Brain pericyte (primary cell): ENCODE measurements around the gene ZNF414.
"Not testable (repeated sequence)": the region's sequence is repeated elsewhere in the genome, so short reads cannot be mapped to it uniquely, and the experiment has no call there.

Source experiments
- DNase-seq: peaks from one replicate; pipeline ENCODE4 v3.0.0-alpha.2; 2012; ENCODE audit warnings: low read depth, low spot score

ZNF414 gene

GRCh38 chr19:8517551-8518442, 3.8 kb upstream of the ZNF414 start:
- DNase-seq: no peak

DNA sequence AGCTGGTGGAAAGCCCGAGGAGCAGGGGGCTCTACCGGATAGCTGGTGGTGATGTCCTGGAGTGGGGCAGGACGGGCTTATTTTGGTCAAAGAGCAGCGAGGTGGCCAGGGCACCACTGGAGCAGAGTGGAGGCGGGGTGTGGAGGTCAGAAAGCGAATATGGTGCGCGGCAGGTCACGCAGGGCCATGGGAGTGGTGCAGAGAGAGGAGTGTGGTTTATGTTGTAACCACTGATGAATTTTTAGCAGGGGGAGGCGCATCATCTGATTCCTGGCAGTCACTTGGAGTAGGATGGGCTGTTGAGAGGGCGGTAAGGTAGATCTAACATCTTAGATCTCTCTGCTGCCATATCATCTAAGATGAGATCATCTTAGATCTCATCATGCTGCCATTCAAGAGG, 1.4 kb upstream of the ZNF414 start:
- no peak for DNase-seq

GRCh38 chr19:8514505-8515009, 590 bp upstream of the ZNF414 start:
- DNase-seq: not testable (repeated sequence)

- no peak for DNase-seq
These were observed 806 bp downstream of the ZNF414 start for GRCh38 chr19:8513036-8513686.

GRCh38 chr19:8512115-8512967, 1.6 kb downstream of the ZNF414 start:
- DNase-seq: no peak

- no peak for DNase-seq
These were observed 2.3 kb downstream of the ZNF414 start for GRCh38 chr19:8511573-8512101.

- DNase-seq: no peak
These were observed 3.3 kb downstream of the ZNF414 start for GRCh38 chr19:8510589-8511115.

DNA sequence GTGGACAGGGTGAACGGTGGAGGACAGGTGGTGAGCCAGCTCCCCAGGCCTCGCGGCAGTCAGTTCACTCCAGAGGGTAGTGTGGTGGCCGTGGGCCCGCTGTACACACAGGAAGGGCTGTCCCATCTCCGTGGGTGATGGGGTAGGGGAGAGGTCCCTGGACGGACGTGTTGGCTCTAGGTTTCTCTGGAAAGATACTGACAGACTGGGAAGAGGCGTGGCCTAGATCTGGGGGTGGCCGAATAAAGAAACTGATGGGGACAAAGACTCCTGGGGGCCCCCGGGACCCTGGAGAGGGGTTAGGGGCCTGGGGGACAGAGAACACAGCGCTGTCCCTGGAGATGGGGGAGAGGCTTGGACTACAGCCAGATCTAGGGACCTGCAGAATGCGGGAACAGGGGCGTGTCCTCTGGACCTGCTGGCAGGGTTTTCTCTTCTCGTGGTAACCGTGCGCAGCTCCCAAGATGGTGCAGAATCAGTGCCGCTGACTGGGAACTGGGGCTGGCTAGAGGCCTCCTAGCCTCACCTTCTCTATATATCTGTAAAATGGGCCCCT, 7.5 kb downstream of the ZNF414 start:
- no peak for DNase-seq

DNA sequence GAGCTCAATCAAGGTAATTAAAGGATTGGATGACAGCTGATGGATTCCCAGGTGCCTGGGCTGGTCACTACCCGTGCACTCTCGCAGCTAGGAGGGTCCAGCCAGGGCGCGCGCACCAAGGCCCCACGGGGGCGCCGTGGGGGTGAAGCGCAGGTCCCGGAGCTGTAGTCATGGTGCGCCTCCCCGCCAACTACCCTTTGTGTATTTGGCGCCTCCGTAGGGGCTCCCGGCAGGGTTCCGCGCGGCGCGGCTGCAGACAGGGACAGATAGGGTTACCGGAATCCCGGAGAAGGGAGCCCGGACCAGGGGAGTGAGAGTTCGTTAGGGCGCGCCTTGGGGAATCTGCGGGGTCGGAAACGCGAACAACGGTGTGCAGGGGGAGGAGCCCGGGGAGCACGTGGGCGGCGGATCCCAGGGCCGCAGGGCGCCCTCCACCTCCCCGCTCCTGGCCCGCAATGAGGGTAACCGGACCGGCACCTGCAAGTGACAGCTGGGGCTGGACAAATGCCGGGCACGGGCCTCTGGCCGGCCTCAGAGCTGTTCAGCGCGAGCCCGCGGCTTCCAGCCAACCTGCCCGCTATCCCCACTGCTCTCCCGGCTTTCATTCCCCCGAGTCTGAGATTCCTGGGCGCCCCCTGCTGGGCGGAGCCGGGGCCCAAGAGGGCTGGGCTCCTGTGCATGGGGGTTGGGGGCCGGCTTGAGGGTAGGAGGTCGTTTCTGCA, 8.1 kb downstream of the ZNF414 start:
- DNase-seq: no peak

- DNase-seq: no peak
These were observed 9.0 kb downstream of the ZNF414 start for GRCh38 chr19:8504919-8505318.

DNA sequence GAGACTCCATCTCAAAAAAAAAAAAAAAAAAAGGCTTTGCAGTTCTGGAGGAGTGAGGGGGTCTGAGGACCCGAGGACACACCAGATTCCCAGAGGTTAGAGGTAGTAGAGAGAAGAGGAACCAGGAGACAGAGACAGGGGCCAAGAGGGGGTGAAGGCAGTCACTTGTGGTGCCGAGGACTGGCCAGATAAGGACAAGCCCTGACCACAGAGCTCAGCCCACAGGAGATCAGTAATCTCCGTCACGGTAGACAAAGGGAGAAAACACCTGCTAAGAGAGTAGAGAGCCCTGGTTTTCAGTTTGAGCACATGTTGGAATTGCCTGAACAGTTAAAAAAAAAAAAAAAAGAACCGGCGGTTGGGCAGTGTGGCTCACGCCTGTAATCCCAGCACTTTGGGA, 9.8 kb downstream of the ZNF414 start:
- DNase-seq: no peak

DNA sequence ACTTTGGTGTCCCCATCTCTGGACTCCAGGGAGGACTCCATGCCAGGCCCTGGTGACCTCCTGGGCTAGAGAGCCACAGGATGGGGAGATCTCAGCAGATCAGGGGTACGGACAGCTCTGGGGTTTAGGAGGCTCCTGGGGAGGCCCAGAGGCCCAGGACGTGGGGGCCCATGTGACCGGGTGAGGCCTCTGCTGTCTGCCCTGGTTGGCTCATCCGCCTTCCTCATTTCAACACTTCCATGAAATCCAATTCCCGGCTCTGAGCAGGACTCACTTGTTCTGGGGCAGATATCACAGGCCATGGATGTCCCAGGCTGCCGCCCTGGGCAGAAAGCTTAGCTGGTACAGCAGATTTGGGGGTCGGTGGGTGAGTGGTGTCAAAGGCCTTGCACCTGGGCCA, 10.5 kb downstream of the ZNF414 start:
- DNase-seq: no peak

GRCh38 chr19:8501981-8502380, 12.0 kb downstream of the ZNF414 start:
- DNase-seq: no peak

DNA sequence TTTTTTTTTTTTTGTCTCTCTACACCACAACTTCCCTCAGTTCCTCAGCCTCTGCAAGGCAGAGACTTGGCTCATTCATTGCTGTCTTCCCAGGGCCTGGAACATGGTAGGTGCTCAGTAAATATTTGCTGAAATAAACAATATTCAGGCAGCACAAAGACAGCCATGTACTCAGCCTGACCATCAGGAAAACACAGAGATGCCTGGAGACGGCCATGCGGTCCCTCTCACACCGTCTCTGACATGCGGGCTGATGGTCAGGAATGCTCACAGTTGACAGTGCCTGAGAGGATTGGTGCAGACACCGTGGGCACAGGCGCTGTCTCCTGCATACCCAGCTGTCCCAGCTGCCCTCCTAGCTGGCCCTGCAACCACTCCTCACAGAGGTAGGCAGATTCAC, 12.5 kb downstream of the ZNF414 start:
- no peak for DNase-seq

GRCh38 chr19:8500158-8500557, 13.8 kb downstream of the ZNF414 start:
- DNase-seq: no peak

DNA sequence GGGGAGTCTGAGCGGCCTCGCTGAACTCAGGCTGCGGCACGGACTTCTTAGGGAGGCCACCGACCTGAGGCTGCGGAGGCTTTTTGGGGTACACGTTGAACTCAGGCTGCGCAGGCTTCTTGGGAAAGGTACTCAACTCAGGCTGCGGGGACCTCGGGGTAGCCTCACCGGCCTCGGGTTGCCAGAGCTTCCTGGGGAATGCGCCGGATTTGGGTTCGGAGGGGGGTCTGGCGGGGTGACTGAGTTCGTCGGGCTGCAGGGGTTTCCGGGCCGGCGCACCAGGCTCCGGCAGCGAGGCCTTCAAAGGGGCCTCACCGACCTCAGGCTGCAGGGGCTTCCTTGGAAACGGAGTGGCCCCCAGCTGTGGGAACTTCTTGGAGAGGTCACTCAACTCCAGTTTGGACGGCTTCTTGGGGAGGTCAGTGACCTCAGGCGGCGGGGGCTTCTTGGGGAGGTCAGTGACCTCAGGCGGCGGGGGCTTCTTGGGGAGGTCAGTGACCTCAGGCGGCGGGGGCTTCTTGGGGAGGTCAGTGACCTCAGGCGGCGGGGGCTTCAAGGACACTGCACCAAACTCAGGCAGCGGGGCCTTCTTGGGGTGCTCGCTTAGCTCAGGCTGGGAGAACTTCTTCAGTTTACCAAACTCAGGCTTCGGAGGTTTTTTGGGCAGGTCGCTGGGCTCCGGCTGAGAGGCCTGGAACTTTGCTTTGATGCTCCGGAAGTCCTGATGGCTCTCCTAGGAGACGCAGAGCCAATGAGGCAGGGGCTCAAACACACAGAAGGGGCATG, 14.7 kb downstream of the ZNF414 start:
- DNase-seq: no peak

DNA sequence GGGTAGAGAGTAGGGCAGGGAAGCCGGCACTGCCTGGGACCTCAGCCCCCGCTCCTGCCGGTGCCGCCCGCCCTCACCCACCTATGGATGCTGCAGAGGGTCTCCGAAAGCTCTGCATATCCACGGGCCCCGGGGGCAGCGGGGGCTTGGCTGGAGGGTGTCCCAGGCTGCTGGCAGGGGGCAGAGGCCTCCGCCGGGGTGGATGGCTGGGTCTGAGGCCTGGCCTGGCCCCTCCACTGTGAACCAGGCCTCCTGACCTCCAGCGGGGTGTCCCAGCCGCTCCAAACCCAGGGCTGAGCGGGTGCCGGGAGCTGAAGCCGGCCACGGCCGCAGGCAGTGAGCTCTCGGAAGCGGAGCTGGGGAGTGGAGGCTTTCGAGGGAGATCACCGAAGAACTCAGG, 15.7 kb downstream of the ZNF414 start:
- no peak for DNase-seq

GRCh38 chr19:8494158-8494557, 19.8 kb downstream of the ZNF414 start:
- no peak for DNase-seq

DNA sequence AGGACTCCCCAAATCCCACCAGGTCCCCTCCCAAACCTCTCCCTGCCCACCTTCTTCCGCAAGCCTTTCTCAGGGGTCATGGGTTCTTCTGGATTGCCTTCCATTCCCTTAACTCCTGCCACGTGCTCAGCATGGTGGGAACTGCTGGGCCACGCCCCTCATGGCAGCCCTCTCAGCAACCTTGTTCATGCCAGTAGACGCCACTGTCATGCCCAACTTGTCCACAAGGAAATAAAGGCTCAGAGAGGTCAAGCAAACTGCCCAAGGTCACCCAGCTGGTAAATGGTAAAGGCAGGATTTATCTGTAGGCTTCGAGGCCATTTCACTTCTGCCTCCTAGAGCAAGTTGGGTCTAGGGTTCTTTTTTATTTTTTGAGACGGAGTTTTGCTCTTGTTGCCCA, 22.4 kb downstream of the ZNF414 start:
- no peak for DNase-seq

DNA sequence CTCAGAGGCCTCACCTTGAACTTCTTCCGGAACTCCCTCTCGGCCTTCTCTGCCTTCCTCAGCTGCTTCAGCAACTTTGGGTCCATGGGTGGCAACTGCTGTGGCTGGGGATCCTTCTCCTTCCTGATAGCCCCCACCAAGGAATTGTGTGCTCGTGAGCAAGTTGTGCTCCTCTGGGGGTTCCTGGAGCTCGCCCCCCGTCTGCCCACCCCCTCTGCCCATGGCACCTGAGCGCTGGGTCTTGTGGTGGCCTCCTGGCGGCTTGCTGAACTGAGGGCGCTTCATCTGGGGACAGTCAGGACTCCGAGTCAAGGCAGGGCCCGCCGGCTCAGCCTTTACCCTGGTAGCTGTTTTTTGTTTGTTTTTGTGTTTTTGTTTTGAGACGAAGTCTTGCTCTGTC, 23.1 kb downstream of the ZNF414 start:
- no peak for DNase-seq
